OCI-LY3 (cell line): Measurements from ENCODE around the gene HACL1.

ENCODE experiments used
- CTCF ChIP-seq: fragments of 200-600, 300-600 bp; sonication (generic); IDR thresholded peaks from 2 replicates; pipeline ENCODE4 v1.5.1; 2014; ENCODE audit warnings: antibody characterized with exemption, low read length, low read depth
- EZH2phosphoT487 ChIP-seq: fragments of 200-600 bp; shearing (Covaris generic); IDR thresholded peaks from 2 replicates; pipeline ENCODE4 v1.6.1; 2018; ENCODE audit warnings: antibody characterized with exemption, mixed run types, low read depth

- no peak for TF ChIP-seq CTCF
- TF ChIP-seq EZH2phosphoT487, result no peak
These were observed 58.8 kb downstream of the HACL1 start for GRCh38 chr3:15542614-15543013.
